Mucosa of stomach (tissue), 1 donor: ENCODE measurements around the gene TLK2.
"Not testable (repeated sequence)": the region's sequence is repeated elsewhere in the genome, so short reads cannot be mapped to it uniquely, and the experiment has no call there.

ENCODE experiments used
- H3K27me3 ChIP-seq: one replicate; pipeline ENCODE4 v1.7.0; 2013; ENCODE audit warnings: mild to moderate bottlenecking, low read length; ENCODE audit not compliant: control insufficient read depth, insufficient read depth
- H3K36me3 ChIP-seq: one replicate; pipeline ENCODE4 v1.7.0; 2013; ENCODE audit warnings: low read length; ENCODE audit not compliant: control insufficient read depth, insufficient read depth
- H3K4me1 ChIP-seq: one replicate; pipeline ENCODE4 v1.7.0; 2013; ENCODE audit warnings: mild to moderate bottlenecking, low read length; ENCODE audit not compliant: control insufficient read depth, insufficient read depth
- H3K4me3 ChIP-seq: one replicate; pipeline ENCODE4 v1.7.0; 2013; ENCODE audit warnings: low read length
- H3K9ac ChIP-seq: one replicate; pipeline ENCODE4 v1.7.0; 2013; ENCODE audit warnings: mild to moderate bottlenecking, low read length, moderate library complexity
- H3K9me3 ChIP-seq: one replicate; pipeline ENCODE4 v1.7.0; 2013; ENCODE audit warnings: mild to moderate bottlenecking, low read length, moderate library complexity; ENCODE audit not compliant: control insufficient read depth
- donor health status: Pancreatic carcinoma.

TLK2 gene

GRCh38 chr17:62573480-62574117, 95.0 kb downstream of the TLK2 start:
- H3K27me3 ChIP-seq, result no peaks in the 10 kb centered on the region
- peaks cover 14% of the 10 kb centered on the region for H3K4me1 ChIP-seq
- no peak overlapping the region for H3K4me3 ChIP-seq
- no peaks in the 10 kb centered on the region for H3K9me3 ChIP-seq
- H3K9ac ChIP-seq, result no peak overlapping the region
- no peaks in the 10 kb centered on the region for H3K36me3 ChIP-seq

GRCh38 chr17:62576382-62576781, 97.8 kb downstream of the TLK2 start:
- H3K4me1 ChIP-seq, result peaks cover 14% of the 10 kb centered on the region
- H3K9ac ChIP-seq, result no peak overlapping the region
- H3K4me3 ChIP-seq, result no peak overlapping the region
- H3K9me3 ChIP-seq, result no peaks in the 10 kb centered on the region
- no peaks in the 10 kb centered on the region for H3K36me3 ChIP-seq
- no peaks in the 10 kb centered on the region for H3K27me3 ChIP-seq

GRCh38 chr17:62578757-62579487, 100.3 kb downstream of the TLK2 start:
- H3K4me1 ChIP-seq, result peaks cover 8% of the 10 kb centered on the region
- H3K9me3 ChIP-seq, result no peaks in the 10 kb centered on the region
- no peaks in the 10 kb centered on the region for H3K27me3 ChIP-seq
- no peaks in the 10 kb centered on the region for H3K36me3 ChIP-seq
- no peak overlapping the region for H3K4me3 ChIP-seq
- no peak overlapping the region for H3K9ac ChIP-seq

- H3K4me1 ChIP-seq, result no peaks in the 10 kb centered on the region
- H3K27me3 ChIP-seq, result no peaks in the 10 kb centered on the region
- H3K9ac ChIP-seq, result no peak overlapping the region
- H3K4me3 ChIP-seq, result no peak overlapping the region
- no peaks in the 10 kb centered on the region for H3K9me3 ChIP-seq
- no peaks in the 10 kb centered on the region for H3K36me3 ChIP-seq
Observed at GRCh38 chr17:62580947-62581346, 102.3 kb downstream of the TLK2 start.

- no peak overlapping the region for H3K9ac ChIP-seq
- H3K27me3 ChIP-seq, result no peaks in the 10 kb centered on the region
- no peaks in the 10 kb centered on the region for H3K36me3 ChIP-seq
- no peak overlapping the region for H3K4me3 ChIP-seq
- H3K9me3 ChIP-seq, result no peaks in the 10 kb centered on the region
- no peaks in the 10 kb centered on the region for H3K4me1 ChIP-seq
Observed at GRCh38 chr17:62581764-62582163, 103.1 kb downstream of the TLK2 start.

- H3K4me3 ChIP-seq, result no peak overlapping the region
Observed at GRCh38 chr17:62587554-62587953, 108.9 kb downstream of the TLK2 start.

GRCh38 chr17:62588109-62588508, 109.5 kb downstream of the TLK2 start:
- H3K4me1 ChIP-seq, result no peaks in the 10 kb centered on the region
- H3K4me3 ChIP-seq, result no peak overlapping the region
- H3K27me3 ChIP-seq, result no peaks in the 10 kb centered on the region
- no peaks in the 10 kb centered on the region for H3K36me3 ChIP-seq
- no peaks in the 10 kb centered on the region for H3K9me3 ChIP-seq
- H3K9ac ChIP-seq, result no peak overlapping the region

More at GRCh38 chr17:62587554-62587953, 108.9 kb downstream of the TLK2 start:
- Histone ChIP-seq H3K36me3 (no peaks in the 10 kb centered on the region), H3K27me3 (no peaks in the 10 kb centered on the region), H3K9ac (no peak overlapping the region), H3K9me3 (no peaks in the 10 kb centered on the region), H3K4me1 (no peaks in the 10 kb centered on the region)

- Histone ChIP-seq H3K9ac (no peak overlapping the region), H3K4me1 (no peaks in the 10 kb centered on the region), H3K36me3 (no peaks in the 10 kb centered on the region), H3K27me3 (no peaks in the 10 kb centered on the region), H3K9me3 (no peaks in the 10 kb centered on the region), H3K4me3 (no peak overlapping the region)
Observed at GRCh38 chr17:62591333-62591732, 112.7 kb downstream of the TLK2 start.

- not testable (repeated sequence) for H3K4me1 ChIP-seq, H3K9ac ChIP-seq, H3K27me3 ChIP-seq, H3K9me3 ChIP-seq, H3K4me3 ChIP-seq, H3K36me3 ChIP-seq
Observed at GRCh38 chr17:62591822-62592221, 113.2 kb downstream of the TLK2 start.

- Histone ChIP-seq H3K9ac (no peak overlapping the region), H3K27me3 (no peaks in the 10 kb centered on the region), H3K4me1 (no peaks in the 10 kb centered on the region), H3K4me3 (no peak overlapping the region), H3K36me3 (no peaks in the 10 kb centered on the region), H3K9me3 (no peaks in the 10 kb centered on the region)
Observed at GRCh38 chr17:62592341-62593099, 113.9 kb downstream of the TLK2 start.

- H3K9ac ChIP-seq, result no peak overlapping the region
- no peaks in the 10 kb centered on the region for H3K9me3 ChIP-seq
- H3K4me1 ChIP-seq, result no peaks in the 10 kb centered on the region
- H3K36me3 ChIP-seq, result no peaks in the 10 kb centered on the region
- H3K4me3 ChIP-seq, result no peak overlapping the region
- no peaks in the 10 kb centered on the region for H3K27me3 ChIP-seq
Observed at GRCh38 chr17:62595484-62595883, 116.9 kb downstream of the TLK2 start.

GRCh38 chr17:62596662-62597061, 118.0 kb downstream of the TLK2 start:
- Histone ChIP-seq H3K4me1 (no peaks in the 10 kb centered on the region), H3K9me3 (no peaks in the 10 kb centered on the region), H3K36me3 (no peaks in the 10 kb centered on the region), H3K27me3 (no peaks in the 10 kb centered on the region), H3K4me3 (no peak overlapping the region), H3K9ac (no peak overlapping the region)
